Retinal pigment epithelial cell (primary cell): ENCODE results near the gene CNMD.
A peak's percentile ranks its signal among the peaks of the same experiment; 100 is the strongest.

ENCODE experiments used
- DNase-seq: peaks from one replicate; pipeline ENCODE4 v3.0.0-alpha.2; 2010; ENCODE audit warnings: low read depth
- H3K4me3 ChIP-seq: 2 replicates; pipeline ENCODE4 v1.5.1; 2011; ENCODE audit warnings: mild to moderate bottlenecking, low read length, control low read depth, moderate library complexity
- TF ChIP-seq, protein P1 (sequence below): conservative IDR thresholded peaks from 2 replicates; pipeline ENCODE4 v1.5.1; 2011; ENCODE audit warnings: low read depth, low read length, control low read depth, inconsistent platforms

The CNMD gene

DNA sequence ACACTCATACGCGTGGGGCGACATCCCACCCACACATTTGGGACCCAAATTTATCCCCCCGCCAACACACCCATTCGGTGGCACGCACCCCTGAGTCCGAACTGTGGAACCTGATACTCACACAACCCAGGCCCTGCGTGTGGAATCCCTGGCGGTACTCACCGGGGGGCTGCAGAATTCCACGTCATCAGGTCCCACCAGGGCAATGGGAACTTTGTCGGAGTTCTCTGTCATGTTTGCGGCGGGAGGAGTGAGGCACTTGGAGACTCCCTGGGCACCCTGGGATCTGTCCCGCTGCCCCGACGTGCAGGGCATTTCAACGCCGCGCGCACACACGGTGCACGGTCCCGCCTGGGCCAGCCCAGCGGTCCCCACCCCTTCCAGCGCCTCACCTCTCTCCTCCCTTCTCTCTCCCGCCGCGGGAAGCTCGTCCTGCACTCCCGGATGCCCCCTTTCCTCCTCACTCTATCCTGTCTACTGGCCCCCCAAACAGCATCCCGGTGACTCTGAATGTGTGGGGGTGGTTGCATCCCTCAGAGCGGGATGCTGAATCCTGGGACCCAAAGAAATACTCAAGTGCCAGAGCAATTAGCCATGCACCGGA lies at the start of gene CNMD:
CNMD (minus strand) TSS at position 353 of the 604 bp plus-strand sequence; CDS start at position 234, 119 bp downstream.
- TF ChIP-seq, protein P1, sequence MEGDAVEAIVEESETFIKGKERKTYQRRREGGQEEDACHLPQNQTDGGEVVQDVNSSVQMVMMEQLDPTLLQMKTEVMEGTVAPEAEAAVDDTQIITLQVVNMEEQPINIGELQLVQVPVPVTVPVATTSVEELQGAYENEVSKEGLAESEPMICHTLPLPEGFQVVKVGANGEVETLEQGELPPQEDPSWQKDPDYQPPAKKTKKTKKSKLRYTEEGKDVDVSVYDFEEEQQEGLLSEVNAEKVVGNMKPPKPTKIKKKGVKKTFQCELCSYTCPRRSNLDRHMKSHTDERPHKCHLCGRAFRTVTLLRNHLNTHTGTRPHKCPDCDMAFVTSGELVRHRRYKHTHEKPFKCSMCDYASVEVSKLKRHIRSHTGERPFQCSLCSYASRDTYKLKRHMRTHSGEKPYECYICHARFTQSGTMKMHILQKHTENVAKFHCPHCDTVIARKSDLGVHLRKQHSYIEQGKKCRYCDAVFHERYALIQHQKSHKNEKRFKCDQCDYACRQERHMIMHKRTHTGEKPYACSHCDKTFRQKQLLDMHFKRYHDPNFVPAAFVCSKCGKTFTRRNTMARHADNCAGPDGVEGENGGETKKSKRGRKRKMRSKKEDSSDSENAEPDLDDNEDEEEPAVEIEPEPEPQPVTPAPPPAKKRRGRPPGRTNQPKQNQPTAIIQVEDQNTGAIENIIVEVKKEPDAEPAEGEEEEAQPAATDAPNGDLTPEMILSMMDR, result no peak
- H3K4me3 ChIP-seq, result peak within 1 kb of the TSS; percentile 45

DNA sequence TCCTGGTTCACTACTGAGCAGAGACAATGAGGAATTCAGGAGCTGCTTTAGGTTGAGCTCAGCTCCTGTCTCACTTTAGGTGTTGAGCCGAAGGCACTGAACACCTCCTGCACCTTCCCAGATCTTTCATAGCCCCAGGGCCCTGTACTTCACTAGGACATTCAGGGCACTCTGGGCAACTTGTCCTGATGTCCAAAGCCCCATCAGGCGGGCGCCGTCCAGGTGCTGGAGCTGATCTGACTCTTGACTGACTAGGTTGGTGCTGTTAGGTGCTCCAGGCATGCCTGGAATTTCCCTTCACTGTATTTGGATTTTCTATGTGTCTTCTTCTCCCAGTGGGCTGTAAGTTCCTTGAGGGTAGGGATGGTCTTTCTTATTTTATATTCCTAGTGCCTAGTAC lies 48.4 kb upstream of the CNMD start:
- no peak for DNase-seq
- TF ChIP-seq, protein P1, result no peak
- no peak overlapping the region for H3K4me3 ChIP-seq

More for the DNA sequence above, at the start of gene CNMD:
- no peak for DNase-seq

DNA sequence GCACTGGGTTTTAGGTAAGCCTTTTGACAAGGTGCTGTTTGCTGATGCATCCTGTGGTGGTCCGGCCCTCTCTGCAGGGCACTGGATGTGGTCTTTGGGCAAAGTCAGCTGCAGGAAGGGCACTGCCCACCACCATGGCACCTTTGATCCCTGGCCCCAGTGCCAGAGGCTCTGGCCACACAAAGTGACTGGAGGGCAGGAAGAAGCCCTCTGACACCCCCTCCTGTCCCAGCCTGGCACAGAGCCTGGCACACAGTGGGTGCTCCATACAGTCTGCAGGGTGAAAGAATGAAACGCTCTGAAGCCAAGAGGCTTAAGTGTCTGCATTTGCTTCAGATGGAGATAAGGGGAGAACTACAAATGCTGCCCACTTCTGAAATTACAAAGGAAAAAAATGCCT lies 47.6 kb upstream of the CNMD start:
- TF ChIP-seq, protein P1, result no peak
- no peak for DNase-seq
- H3K4me3 ChIP-seq, result no peak overlapping the region

DNA sequence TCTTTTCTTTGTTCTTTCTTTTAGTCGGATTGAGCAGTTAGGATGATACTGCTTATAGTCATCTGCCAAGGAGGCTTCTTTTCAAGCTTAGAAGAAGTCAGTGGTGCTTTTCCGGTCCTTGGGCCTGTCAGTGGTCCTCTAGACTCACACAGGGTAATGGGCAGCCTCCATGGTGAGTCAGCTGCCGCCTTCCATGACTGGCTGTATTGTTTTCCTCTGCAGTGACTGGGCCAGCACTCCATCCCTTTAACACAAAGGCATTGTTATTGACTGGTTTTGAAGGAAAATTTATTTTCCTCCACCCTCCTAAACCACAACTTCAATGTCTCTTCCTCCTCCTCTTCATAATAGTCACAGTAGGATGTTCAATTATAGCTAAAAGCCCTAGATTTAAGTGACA lies 47.1 kb upstream of the CNMD start:
- TF ChIP-seq, protein P1, result no peak
- DNase-seq, result no peak
- no peak overlapping the region for H3K4me3 ChIP-seq

DNA sequence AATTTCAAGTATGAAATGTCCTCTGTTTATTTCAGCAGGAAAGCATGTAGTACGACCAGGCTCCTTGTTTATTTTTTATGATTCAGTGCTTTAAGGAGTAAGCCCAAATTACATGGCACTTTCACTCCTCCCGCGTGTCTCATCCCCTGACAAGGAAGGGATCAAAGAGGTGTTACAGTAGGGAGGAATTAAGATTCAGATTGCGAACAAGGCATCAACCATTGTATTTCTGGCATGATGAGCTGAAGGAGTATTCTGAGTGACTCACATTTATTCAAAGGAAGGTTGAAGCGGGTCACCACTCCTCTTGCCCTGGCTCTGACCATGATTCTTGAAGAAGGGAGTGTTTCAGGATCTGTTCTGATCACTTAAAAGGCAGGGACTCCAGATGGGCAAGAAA lies 46.1 kb upstream of the CNMD start:
- TF ChIP-seq, protein P1, result no peak
- no peak overlapping the region for H3K4me3 ChIP-seq
- no peak for DNase-seq

DNA sequence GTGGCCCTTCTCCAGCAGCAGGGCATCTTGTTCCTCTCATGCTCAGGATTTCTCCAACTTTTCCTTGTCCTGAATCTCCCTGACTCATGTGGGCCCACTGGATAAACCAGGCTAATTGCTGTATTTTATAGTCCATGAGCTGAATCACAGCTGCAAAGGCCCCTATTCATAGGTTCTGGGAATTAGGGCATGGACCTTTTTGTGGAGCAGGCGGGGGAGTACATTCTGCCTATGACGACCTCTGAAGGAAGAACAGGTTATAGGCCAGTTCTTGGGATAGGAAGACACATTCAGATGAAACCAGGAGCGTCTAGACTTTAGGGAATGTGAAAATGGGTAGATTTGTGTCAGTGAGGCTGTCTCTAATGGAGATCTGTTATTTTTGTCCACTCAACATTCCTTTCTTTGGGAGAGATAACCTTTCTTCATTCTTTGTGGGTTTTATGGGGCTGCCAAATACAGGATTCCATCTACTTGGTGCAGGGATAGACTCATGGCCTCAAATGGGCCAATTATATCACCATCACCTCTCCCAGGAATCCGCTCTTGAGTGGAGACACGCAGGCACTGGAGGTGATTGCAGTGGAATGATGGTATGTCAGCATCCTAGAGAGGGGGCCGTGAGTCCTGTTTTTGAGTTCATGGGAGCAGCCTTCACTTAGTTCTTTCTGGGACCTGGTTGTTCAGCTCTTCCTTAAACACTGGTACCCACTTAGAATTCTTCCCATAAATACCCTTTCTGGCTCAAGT lies 45.1 kb upstream of the CNMD start:
- no peak for DNase-seq
- H3K4me3 ChIP-seq, result no peak overlapping the region
- TF ChIP-seq, protein P1, result no peak

DNA sequence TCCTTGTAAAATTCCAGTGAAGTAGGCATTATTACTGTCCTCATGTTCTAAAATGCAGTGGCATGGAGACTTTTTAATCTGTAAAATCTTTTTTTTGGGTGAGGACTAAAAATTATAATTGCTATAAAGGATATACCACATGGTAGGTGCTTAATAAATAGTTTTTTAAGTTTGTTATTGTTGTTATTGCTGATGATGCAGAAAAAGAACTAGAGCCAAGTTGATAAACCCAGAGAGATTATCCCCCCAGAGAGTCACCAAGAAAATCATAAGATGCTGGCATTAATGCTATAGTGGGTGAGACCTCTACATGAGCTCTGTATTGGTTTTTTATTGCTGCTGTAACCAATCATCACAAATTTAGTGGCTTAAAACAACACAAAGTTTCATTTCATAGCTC lies 44.3 kb upstream of the CNMD start:
- no peak for DNase-seq
- no peak overlapping the region for H3K4me3 ChIP-seq
- TF ChIP-seq, protein P1, result no peak
